K562 (cell line): Measurements from ENCODE around the gene FNBP1. TPM values are rescaled to one million over a fixed set of nuclear protein-coding genes. Genes with fewer than 3 reads are reported as not detected.

Experiments used
- CEBPB ChIP-seq: fragments of 450-650 bp; IDR thresholded peaks from 2 replicates; pipeline ENCODE4 v1.6.1; 2016; ENCODE audit warnings: missing genetic modification characterization, missing compliant biosample characterization
- CHD7 ChIP-seq: fragments of 200-600 bp; sonication (generic); IDR thresholded peaks from one replicate; pipeline ENCODE4 v1.6.1; 2012; ENCODE audit warnings: mild to moderate bottlenecking, low read depth, low read length, inconsistent platforms
- CXXC5 ChIP-seq: fragments of 250-450 bp; sonication (Bioruptor Pico); IDR thresholded peaks from 2 replicates; pipeline ENCODE4 v1.8.0; 2022; ENCODE audit warnings: inconsistent platforms, mild to moderate bottlenecking, moderate library complexity
- EWSR1 ChIP-seq: fragments of 450-650 bp; IDR thresholded peaks from 2 replicates; pipeline ENCODE4 v1.6.1; 2018; ENCODE audit warnings: borderline replicate concordance, mild to moderate bottlenecking, low read depth, moderate library complexity; ENCODE audit not compliant: partially characterized antibody
- FIP1L1 ChIP-seq: fragments of 200-400 bp; formaldehyde crosslinking; IDR thresholded peaks from 2 replicates; pipeline ENCODE4 v1.6.1; 2018; ENCODE audit warnings: mild to moderate bottlenecking, low read depth, low read length; ENCODE audit not compliant: poor library complexity, severe bottlenecking
- MECOM ChIP-seq: fragments of 250-450 bp; sonication (Bioruptor Pico); IDR thresholded peaks from 2 replicates; pipeline ENCODE4 v1.8.0; 2022; ENCODE audit warnings: inconsistent platforms
- MXI1 ChIP-seq: IDR thresholded peaks from 2 replicates; pipeline ENCODE4 v1.6.1; 2011; ENCODE audit warnings: low read depth, mild to moderate bottlenecking, improper control_type of control experiment, low read length
- ZBTB34 ChIP-seq: fragments of 250-450 bp; sonication (Bioruptor Pico); IDR thresholded peaks from 2 replicates; pipeline ENCODE4 v1.8.0; 2021; ENCODE audit warnings: mild to moderate bottlenecking, moderate library complexity
- ZC3H4 ChIP-seq: sonication (generic); formaldehyde crosslinking; IDR thresholded peaks from 2 replicates; pipeline ENCODE4 v1.9.0; 2021; ENCODE audit warnings: missing genetic modification reagents, borderline replicate concordance
- ZNF324 ChIP-seq: fragments of 250-450 bp; sonication (Bioruptor Pico); IDR thresholded peaks from 2 replicates; pipeline ENCODE4 v1.4.0; 2020; ENCODE audit warnings: mild to moderate bottlenecking
- ZNF518B ChIP-seq: fragments of 250-450 bp; sonication (Bioruptor Pico); IDR thresholded peaks from 2 replicates; pipeline ENCODE4 v1.5.0; 2021; ENCODE audit warnings: mild to moderate bottlenecking, moderate library complexity
- polyA plus RNA-seq, 8 experiments: library from polyadenylated mRNA; depleted of rRNA in 4 of 8; stranded (reverse) in 5 of 8; unstranded in 3 of 8; fragments of >200 nt; fragmentation: Nextera tagmentation in 2 of 8; fragmentation: Illumina TruSeq in 1 of 8; extraction: Ambion mirVana in 2 of 8; extraction: Trizol in 1 of 8; gene quantifications; 2 replicates each; pipeline versions ENCODE4 v1.2.1 to v1.2.3, GENCODE V29; 2011 to 2014; ENCODE audit warnings: inconsistent platforms in 1 of 8, missing spikeins in 1 of 8
- total RNA-seq, 7 experiments: library from RNA; depleted of rRNA in 6 of 7; stranded (reverse); fragments of >200 nt in 6 of 7; fragmentation: Illumina TruSeq in 2 of 7; extraction: Trizol in 2 of 7; gene quantifications; 2 replicates each; pipeline versions ENCODE4 v1.2.1 to v1.2.3, GENCODE V29; 2011 to 2021; ENCODE audit warnings: low replicate concordance in 1 of 7

The FNBP1 gene
- total and polyA plus RNA-seq, 9 of the 15 experiments (the other 6 are each of a cell fraction or from before 2014, with no cell fraction given), result 1.8 to 14.9 (median 7.6) TPM

GRCh38 chr9:130042885-130043653 is at the start of gene FNBP1 (continued):
- TF ChIP-seq CHD7 (no peak), MECOM (CRISPR knock-in tag) (no peak), ZC3H4 (CRISPR knock-in tag) (no peak), CXXC5 (CRISPR knock-in tag) (no peak), ZBTB34 (CRISPR knock-in tag) (no peak), CEBPB (tag) (no peak), ZNF518B (CRISPR knock-in tag) (no peak), FIP1L1 (no peak), MXI1 (no peak), ZNF324 (CRISPR knock-in tag) (no peak), EWSR1 (no peak)
